ENCODE results near the gene ACADVL. TPM values are rescaled to one million over a fixed set of nuclear protein-coding genes. Genes with fewer than 3 reads are reported as not detected.

Gene ACADVL
- total RNA-seq, 1 donor = 163 TPM

GRCh38 chr17:7240375-7240774 lies 20.6 kb downstream of the ACADVL start:
- Histone ChIP-seq H3K79me2 (ENCODE audit: insufficient read depth, low read length) (peaks cover 74% of the 10 kb centered on the region), H4K20me1 (ENCODE audit: insufficient read depth, low read length) (peaks cover 34% of the 10 kb centered on the region), H2AFZ (ENCODE audit: low read length) (no peak overlapping the region), H3K27me3 (ENCODE audit: insufficient read depth, low read length) (no peaks in the 10 kb centered on the region), H3K4me2 (ENCODE audit: insufficient read depth, low read length) (peak overlapping the region; percentile 98), H3K4me1 (ENCODE audit: insufficient read depth, low read length) (peaks cover 39% of the 10 kb centered on the region), H3K36me3 (ENCODE audit: insufficient read depth, low read length) (peaks cover 48% of the 10 kb centered on the region), H3K9me3 (ENCODE audit: low read depth, low read length) (no peaks in the 10 kb centered on the region), H3K27ac (ENCODE audit: low read depth, low read length) (peak overlapping the region; percentile 84), H3K4me3 (ENCODE audit: insufficient read depth, low read length) (peak overlapping the region; percentile 86)
- no peak for DNase-seq (ENCODE audit: insufficient read length, low spot score, missing footprints)
- no peak for TF ChIP-seq CTCF (IDR thresholded peaks at IDR 0.05; ENCODE audit: extremely low read depth, low read depth, low read length)

DNA sequence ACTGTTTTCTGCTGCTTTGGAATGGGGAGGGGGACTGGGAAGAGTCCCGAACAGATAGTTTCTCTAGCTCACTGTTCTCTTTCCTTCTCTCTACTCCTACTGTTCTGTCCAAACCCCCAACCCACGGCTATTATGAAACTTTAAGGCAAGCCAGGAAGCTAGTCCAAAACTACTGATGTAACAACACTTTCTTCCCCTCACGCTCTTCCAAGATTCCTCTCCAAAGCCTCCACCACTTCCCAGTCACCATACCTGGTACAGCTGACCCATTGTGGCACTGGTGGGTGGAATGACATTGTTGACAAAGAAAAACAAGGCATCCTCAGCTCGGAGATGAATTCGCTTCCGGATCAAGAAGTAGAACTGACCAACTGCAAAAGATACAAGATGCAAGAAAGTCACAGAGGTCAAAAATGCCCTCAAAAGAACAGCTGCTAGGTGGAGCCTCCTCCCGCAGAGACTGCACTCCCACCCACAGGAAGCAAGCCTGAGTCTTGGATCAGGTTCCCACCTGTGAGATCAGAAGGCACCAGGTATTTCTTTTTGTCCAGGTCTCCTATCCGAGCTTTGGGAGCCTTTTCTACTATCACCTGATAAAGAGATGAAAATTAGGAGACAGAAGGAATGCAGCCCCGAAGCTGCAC lies 21.5 kb downstream of the ACADVL start:
- Histone ChIP-seq H3K4me1 (ENCODE audit: insufficient read depth, low read length) (peaks cover 33% of the 10 kb centered on the region), H2AFZ (ENCODE audit: low read length) (no peak overlapping the region), H4K20me1 (ENCODE audit: insufficient read depth, low read length) (peaks cover 27% of the 10 kb centered on the region), H3K79me2 (ENCODE audit: insufficient read depth, low read length) (peaks cover 71% of the 10 kb centered on the region), H3K9me3 (ENCODE audit: low read depth, low read length) (no peaks in the 10 kb centered on the region), H3K36me3 (ENCODE audit: insufficient read depth, low read length) (peaks cover 47% of the 10 kb centered on the region), H3K27me3 (ENCODE audit: insufficient read depth, low read length) (no peaks in the 10 kb centered on the region), H3K4me3 (ENCODE audit: insufficient read depth, low read length) (peak overlapping the region; percentile 86), H3K27ac (ENCODE audit: low read depth, low read length) (peak overlapping the region; percentile 84), H3K4me2 (ENCODE audit: insufficient read depth, low read length) (peak overlapping the region; percentile 98)
- peak; percentile 68 for DNase-seq (ENCODE audit: insufficient read length, low spot score, missing footprints)
- no peak for TF ChIP-seq CTCF (IDR thresholded peaks at IDR 0.05; ENCODE audit: extremely low read depth, low read depth, low read length)

GRCh38 chr17:7241783-7242716 lies 22.3 kb downstream of the ACADVL start, which contains the start of gene GABARAP:
TSS of gene GABARAP (minus strand) at chr17:7242449. CDS start at chr17:7242330, 119 bp downstream.
- Histone ChIP-seq H3K36me3 (ENCODE audit: insufficient read depth, low read length) (peaks cover 47% of the 10 kb centered on the region), H3K27ac (ENCODE audit: low read depth, low read length) (peak within 1 kb of the TSS; percentile 84), H2AFZ (ENCODE audit: low read length) (peak within 1 kb of the TSS; percentile 93), H3K4me3 (ENCODE audit: insufficient read depth, low read length) (peak within 1 kb of the TSS; percentile 86), H3K27me3 (ENCODE audit: insufficient read depth, low read length) (no peaks in the 10 kb centered on the region), H3K4me2 (ENCODE audit: insufficient read depth, low read length) (peak within 1 kb of the TSS; percentile 98), H3K9me3 (ENCODE audit: low read depth, low read length) (no peaks in the 10 kb centered on the region), H4K20me1 (ENCODE audit: insufficient read depth, low read length) (peaks cover 20% of the 10 kb centered on the region), H3K4me1 (ENCODE audit: insufficient read depth, low read length) (peaks cover 31% of the 10 kb centered on the region), H3K79me2 (ENCODE audit: insufficient read depth, low read length) (peaks cover 71% of the 10 kb centered on the region)
- no peak for TF ChIP-seq CTCF (IDR thresholded peaks at IDR 0.05; ENCODE audit: extremely low read depth, low read depth, low read length)
- peak; percentile 96 for DNase-seq (ENCODE audit: insufficient read length, low spot score, missing footprints)

Measured in osteoblast (primary cell).